GM19025 (cell line): ENCODE results near the gene DNAJC18.
"Not testable (repeated sequence)": the region's sequence is repeated elsewhere in the genome, so short reads cannot be mapped to it uniquely, and the experiment has no call there.

ENCODE experiments used
- ATAC-seq: cut with Tn5 transposase; IDR thresholded peaks from one replicate; pipeline ENCODE4 v1.9.1; 2021; ENCODE audit warnings: mild to moderate bottlenecking, low read depth, moderate library complexity; ENCODE audit not compliant: unreplicated experiment

DNAJC18 gene

DNA sequence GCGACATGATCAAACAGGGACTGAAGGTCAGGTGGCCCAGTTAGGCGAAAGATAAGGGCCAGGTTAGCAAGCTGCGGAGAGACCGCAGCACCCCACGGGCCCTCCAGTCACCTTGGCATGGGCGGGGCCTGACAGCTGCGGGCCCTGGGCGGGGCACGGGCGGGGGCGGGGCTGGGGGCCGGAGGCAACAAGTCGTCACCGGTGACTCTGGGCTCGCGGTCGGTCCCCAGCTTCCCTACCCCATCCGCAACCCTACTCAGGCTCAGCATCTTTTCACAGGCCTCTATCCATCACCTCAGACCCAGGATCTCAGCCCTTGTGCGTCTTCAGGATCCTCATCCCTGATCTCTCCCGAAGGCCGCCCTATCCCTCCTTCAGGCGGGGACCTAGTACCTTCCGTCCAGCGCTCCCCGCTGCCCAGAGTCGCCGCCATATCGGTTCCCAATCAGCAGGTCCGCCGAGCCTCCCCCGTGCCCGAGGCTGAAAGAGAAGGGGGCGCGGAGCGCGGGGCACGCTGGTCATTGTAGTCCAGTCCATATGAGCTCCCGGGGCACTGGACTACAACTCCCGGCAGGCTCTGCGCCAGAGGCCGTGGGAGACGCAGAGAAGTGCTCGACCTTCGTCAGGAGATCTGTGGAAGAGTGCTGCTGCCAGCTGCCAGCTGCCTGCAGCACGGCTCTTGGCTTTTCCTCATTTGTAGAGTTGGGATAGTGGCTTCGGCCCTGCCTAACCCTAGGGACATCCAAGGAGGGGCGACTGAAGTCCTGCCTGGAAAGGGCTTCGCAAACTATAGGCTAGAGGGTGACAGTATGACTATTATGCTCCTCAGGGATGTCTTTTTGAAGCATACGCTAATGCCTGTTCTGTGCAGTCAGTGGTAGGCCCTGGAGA, at the start of gene DNAJC18:
DNAJC18 (minus strand) TSS at position 513 of the 891 bp plus-strand sequence; CDS start at position 433, 80 bp downstream.
- peak; percentile 71 for ATAC-seq

- no peak for ATAC-seq
Observed at GRCh38 chr5:139488260-139488659, 48.9 kb upstream of the DNAJC18 start.

DNA sequence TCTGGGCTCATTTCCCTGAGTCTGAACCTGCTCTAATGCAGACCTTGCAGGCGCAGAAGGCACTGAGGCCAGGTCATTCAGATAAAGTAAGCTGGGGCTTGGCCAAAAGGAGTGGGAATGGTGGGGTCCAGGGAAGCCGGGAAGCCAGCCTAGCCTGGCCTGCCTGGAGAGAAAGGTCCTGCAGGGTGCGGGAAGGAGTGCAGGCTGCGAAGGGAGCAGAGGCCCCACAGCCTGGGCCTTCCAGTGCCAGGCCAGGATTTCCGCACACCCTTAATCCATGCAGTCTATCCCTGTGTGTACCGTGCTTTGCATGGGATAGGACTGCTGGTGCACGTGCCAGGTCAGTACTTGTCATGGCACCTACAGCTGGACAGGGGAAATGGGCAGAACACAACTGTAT, 46.9 kb upstream of the DNAJC18 start:
- ATAC-seq, result no peak

DNA sequence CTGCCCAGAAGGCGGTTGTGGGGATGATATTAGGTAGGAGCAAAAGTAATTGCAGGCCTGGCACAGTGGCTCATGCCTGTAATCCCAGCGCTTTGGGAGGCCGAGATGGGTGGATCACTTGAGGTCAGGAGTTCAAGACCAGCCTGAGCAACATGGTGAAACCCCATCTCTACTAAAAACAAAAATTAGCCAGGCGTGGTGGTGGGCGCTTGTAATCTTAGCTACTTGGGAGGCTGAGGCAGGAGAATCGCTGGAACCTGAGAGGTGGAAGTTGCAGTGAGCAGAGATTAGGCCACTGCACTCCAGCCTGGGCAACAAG, 43.5 kb upstream of the DNAJC18 start:
- ATAC-seq, result not testable (repeated sequence)

- ATAC-seq, result no peak
Observed at GRCh38 chr5:139482050-139482889, 42.9 kb upstream of the DNAJC18 start, which contains the start of gene STING1. Gene STING1, minus strand, starts transcription at chr5:139482758. Its CDS starts 1,054 bp downstream, at chr5:139481704.

DNA sequence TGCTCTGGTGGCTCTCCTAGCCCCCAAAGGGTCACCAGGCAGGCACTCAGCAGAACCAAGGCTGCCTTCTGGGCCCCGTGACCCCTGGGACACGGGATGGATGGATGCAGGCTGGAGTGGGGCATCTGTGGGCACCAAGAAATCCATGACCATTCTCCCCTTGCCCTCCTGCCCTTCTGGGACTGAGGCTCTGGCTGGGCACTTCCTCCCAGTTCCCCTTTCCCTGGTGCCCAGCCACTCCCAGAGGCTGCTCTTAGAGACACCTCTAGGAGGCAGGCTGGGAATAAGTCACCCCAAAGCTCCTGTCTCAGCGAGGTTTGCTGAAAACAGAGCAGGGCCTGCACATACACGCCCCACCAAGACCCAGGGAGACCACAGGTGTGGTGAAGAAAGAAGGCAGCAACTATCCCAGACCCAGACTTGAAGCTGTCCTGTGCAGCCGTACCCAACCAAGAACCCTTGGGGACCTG, 42.3 kb upstream of the DNAJC18 start:
- ATAC-seq, result no peak

GRCh38 chr5:139481122-139481533, 41.8 kb upstream of the DNAJC18 start:
- no peak for ATAC-seq

DNA sequence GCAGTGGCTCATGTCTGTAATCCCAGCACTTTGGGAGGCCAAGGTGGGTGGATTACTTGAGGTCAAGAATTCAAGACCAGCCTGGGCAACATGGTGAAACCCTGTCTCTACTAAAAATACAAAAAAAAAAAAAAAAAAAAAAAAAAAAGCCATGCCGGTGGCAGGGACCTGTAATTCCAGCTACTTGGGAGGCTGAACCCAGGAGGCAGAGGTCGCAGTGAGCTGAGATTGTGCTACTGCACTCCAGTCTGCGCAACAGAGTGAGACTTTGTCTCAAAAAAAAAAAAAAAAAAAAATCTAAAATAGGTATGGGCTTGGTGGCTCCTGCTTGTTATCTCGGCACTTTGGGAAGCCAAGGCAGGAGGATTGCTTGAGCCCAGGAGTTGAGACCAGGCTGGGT, 40.4 kb upstream of the DNAJC18 start:
- not testable (repeated sequence) for ATAC-seq

GRCh38 chr5:139478657-139479423, 39.5 kb upstream of the DNAJC18 start:
- ATAC-seq, result not testable (repeated sequence)

DNA sequence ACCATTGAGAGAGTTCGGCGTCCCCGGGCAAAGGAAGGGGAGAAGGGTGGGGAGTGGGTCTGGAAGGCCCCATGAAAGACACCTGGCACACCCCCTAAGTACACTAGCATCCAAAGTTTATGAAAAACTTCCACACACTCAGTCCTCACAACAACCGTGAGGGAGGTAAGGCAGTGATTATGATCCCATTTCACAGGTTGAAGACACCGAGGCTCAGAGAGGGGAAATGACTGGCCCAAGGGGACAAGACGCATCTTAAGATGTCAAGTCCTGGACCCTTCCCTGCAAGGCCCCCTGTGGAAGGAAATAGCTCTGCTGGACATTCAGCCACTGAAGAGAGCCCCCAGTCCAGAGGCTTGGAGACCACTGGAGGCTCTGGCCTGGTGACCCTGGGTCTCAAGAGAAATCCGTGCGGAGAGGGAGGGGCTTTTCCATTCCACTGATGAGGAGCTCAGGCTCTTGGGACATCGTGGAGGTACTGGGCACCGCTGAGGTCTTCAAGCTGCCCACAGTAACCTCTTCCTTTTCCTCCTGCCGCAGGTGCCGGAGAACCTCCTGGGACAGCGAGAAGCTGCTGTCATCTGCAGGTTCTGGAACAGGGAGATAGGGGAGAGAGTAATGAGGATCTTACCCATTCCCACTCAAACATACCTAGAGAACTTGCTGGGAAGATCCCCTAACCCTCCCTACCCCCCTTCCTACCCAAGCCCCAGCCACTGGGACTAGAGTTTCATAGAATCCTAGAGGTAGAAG, 36.7 kb upstream of the DNAJC18 start:
- no peak for ATAC-seq

- no peak for ATAC-seq
Observed at GRCh38 chr5:139474890-139475791, 35.8 kb upstream of the DNAJC18 start.

DNA sequence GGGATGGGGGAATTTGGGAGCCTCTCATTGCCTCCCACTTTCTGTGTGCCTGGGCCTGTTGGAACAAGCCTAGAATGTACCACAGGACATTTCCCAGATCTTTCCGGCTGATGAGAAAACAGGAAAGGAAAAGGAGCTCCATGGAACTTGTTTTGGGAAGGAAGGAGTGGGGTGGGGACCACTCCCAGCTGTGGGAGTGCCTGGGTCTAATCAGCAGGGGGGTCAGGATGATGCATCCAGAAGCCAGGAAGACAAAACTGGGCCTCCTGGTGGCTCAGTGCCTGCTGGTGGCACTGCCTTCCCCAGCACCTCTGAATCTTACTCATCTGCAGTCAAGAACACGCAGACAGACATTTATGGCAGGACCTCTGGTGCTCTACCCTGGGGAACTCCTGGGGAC, 34.2 kb upstream of the DNAJC18 start:
- ATAC-seq, result no peak

DNA sequence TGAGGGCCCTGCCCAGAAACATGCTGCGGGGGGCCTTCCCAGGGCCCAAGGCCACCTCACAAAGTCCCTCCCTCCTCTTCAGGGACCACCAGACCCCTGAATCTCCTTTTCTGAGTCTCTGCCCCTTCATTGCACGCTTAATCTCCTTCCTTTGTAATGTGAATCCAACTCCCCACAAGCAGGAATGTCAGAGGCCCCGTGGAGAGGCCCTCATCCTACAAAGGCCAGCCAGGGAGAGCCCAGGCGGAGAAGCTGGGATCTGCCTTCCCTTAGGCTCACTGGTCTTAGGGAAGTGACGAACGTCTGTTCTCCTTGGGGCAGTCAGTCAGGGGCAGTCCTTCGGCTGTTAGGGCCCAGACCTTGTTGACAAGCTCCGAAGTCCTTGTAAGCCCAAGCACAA, 33.8 kb upstream of the DNAJC18 start:
- ATAC-seq, result no peak

- ATAC-seq, result no peak
Observed at GRCh38 chr5:139472386-139473030, 33.2 kb upstream of the DNAJC18 start.

DNA sequence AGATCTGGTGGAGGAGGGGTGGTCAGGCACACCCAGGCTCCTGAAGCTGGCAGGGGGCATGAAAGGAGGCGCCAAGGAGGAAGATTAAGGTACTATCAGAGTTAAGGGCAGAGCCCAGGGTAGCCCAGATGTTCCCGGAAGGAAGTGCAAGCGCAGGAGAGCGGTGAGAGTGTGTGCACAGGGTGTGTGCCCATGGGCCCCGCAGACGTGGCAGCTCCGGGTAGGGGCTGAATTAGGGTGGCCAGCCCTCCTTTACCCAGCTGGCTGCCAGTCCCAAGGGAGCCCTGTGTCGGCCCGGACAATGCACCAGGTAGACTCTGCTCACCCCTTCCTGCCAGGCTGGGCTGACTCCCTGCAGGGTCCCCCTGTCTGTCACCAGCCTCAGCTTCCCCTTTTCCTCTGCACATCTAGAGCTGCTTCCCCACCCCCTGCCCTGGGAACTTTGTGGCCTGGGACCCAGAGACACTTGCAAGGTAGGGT, 31.5 kb upstream of the DNAJC18 start, which contains the start of gene SMIM33:
SMIM33 (plus strand) TSS at position 184 of the 480 bp plus-strand sequence; CDS start at position 302, 118 bp downstream.
- ATAC-seq, result no peak

DNA sequence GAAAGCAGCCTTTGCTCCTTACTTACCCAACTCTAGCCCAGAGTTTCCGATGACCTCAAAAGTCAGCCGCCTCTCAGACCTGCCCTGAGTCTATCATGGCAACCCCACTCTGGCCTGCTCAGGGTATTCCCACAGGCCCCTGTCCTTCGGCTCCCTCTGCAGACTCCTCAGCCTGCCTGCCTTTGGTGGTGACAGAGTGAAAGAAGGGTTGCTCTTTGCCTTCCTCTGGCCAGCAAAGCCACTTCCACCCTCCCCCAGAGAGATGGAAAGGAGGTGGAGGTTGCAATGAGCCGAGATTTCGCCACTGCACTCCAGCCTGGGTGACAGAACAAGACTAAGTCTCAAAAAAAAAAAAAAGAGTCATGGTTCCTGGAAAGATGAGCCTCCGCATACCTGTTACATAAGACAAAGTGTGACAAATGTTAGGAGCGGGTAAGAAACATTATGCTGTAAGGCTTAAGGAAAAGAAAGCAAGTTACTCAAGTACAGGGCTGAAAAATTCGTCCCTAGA, 29.2 kb upstream of the DNAJC18 start:
- no peak for ATAC-seq

- ATAC-seq, result no peak
Observed at GRCh38 chr5:139462586-139463276, 23.4 kb upstream of the DNAJC18 start, which contains the start of gene ECSCR. Gene ECSCR, minus strand, starts transcription at chr5:139462743. Its CDS starts 73 bp downstream, at chr5:139462670.
